ENCODE measurements around the gene STARD5.

DNA sequence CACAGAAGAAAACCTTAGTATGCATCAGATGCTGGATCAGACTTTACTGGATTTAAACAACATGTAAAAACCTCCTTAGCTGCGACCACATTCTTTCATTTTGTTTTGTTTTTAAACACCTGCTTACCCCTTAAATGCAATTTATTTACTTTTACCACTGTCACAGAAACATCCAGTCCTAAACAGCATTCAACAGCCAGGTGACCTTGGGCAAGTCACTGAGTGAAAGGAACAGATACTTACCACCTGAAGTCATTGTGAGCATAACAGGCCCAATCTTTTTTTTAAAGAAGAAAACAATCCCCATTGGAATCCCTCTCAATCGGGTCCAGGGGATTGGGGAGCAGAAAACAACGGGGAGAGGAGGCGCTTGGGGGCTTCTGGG lies 390 bp downstream of the STARD5 start:
- TF ChIP-seq, protein P1, sequence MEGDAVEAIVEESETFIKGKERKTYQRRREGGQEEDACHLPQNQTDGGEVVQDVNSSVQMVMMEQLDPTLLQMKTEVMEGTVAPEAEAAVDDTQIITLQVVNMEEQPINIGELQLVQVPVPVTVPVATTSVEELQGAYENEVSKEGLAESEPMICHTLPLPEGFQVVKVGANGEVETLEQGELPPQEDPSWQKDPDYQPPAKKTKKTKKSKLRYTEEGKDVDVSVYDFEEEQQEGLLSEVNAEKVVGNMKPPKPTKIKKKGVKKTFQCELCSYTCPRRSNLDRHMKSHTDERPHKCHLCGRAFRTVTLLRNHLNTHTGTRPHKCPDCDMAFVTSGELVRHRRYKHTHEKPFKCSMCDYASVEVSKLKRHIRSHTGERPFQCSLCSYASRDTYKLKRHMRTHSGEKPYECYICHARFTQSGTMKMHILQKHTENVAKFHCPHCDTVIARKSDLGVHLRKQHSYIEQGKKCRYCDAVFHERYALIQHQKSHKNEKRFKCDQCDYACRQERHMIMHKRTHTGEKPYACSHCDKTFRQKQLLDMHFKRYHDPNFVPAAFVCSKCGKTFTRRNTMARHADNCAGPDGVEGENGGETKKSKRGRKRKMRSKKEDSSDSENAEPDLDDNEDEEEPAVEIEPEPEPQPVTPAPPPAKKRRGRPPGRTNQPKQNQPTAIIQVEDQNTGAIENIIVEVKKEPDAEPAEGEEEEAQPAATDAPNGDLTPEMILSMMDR (IDR thresholded peaks at IDR 0.05), result no peak
- no peak for TF ChIP-seq POLR2A (IDR thresholded peaks at IDR 0.05)
